Lower leg skin (tissue), 4 donors: ENCODE measurements around the gene FILIP1. TPM values are rescaled to one million over a fixed set of nuclear protein-coding genes. Genes with fewer than 3 reads are reported as not detected.

ENCODE experiments used
- DNase-seq, 2 donors: peaks; one replicate each; pipeline ENCODE4 v3.0.0-alpha.2; 2019; ENCODE audit warnings: low spot score in 2 of 2
- H3K4me3 ChIP-seq: fragments of 200-600 bp; sonication (generic); 2 replicates; pipeline ENCODE4 v1.5.1; 2017; ENCODE audit warnings: mild to moderate bottlenecking, low read depth; ENCODE audit not compliant: poor library complexity, severe bottlenecking
- POLR2A ChIP-seq, 2 donors: fragments of 450-650 bp; IDR thresholded peaks; one replicate each; pipeline ENCODE4 v1.6.1; 2016 to 2017; ENCODE audit warnings: antibody characterized with exemption in 2 of 2, mild to moderate bottlenecking in 1 of 2, moderate library complexity in 1 of 2
- WGBS, 2 donors: methylation state at CpG; one replicate each; pipeline ENCODE4 v1.1.5; 2018; 5-methylcytosine and 5-hydroxymethylcytosine counted together
- intact Hi-C: fragments of 100-400 bp; cut with DNase I; formaldehyde crosslinking; loops from one replicate; pipeline ENCODE4 v1.15.0; 2023; ENCODE audit warnings: low total_unique reads
- total RNA-seq, 4 donors: library from RNA; depleted of rRNA; stranded (reverse); fragments of >200 nt; gene quantifications; one replicate each; pipeline ENCODE4 v1.1.0, GENCODE V29; 2016
- TF ChIP-seq, protein P1 (sequence below), 3 donors: fragments of 450-650 bp; IDR thresholded peaks; one replicate each; pipeline ENCODE4 v1.5.1; 2016; ENCODE audit warnings: antibody characterized with exemption in 3 of 3, mild to moderate bottlenecking in 3 of 3, moderate library complexity in 2 of 3

Gene FILIP1
- total RNA-seq, 4 donors from 2014 or later, result 0.38 to 1.6 (median 0.92) TPM

DNA sequence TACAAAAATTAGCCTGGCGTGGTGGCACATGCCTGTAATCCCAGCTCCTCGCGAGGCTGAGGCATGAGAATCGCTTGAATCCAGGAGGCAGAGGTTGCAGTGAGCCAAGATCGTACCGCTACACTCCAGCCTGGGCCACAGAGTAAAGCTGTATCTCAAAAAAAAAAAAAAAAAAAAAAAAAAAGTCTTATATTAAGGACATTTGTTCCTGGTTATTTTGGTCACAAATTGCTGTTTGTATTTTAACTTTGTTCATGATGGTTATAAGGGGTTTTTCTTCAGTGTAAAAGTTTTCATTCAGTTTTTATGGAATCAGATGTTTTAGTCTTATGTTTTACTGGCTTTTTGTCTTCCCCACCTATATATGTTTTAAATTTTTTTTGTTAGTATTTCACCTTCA is 13.9 kb downstream of the FILIP1 start:
- no peak overlapping the region for H3K4me3 ChIP-seq
- 94 to 95% methylated on average over 6 of the region's 6 CpGs for WGBS, 2 donors
- DNase-seq, result no peak
- intact Hi-C loops, result no loop called here
- TF ChIP-seq, protein P1, sequence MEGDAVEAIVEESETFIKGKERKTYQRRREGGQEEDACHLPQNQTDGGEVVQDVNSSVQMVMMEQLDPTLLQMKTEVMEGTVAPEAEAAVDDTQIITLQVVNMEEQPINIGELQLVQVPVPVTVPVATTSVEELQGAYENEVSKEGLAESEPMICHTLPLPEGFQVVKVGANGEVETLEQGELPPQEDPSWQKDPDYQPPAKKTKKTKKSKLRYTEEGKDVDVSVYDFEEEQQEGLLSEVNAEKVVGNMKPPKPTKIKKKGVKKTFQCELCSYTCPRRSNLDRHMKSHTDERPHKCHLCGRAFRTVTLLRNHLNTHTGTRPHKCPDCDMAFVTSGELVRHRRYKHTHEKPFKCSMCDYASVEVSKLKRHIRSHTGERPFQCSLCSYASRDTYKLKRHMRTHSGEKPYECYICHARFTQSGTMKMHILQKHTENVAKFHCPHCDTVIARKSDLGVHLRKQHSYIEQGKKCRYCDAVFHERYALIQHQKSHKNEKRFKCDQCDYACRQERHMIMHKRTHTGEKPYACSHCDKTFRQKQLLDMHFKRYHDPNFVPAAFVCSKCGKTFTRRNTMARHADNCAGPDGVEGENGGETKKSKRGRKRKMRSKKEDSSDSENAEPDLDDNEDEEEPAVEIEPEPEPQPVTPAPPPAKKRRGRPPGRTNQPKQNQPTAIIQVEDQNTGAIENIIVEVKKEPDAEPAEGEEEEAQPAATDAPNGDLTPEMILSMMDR (IDR thresholded peaks at IDR 0.05), result no peak
- no peak for TF ChIP-seq POLR2A (IDR thresholded peaks at IDR 0.05)

DNA sequence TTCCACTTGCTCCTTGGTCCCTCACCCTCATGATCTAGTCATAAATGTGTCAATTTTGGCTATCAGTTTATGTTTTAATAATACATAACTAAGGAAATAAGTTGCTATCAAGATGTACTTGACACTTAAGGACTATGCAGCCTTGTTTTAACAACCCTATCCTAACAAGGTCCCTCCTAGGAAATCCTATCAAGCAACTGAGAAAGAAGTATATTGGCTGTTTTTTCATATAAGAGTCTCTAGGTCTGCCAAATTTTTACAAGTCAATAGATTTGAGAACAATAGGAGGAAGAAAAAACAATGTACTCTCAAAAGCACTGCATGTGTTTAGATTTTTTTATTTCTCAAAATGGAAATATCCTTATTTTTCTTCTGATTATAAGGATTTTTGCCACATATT is 14.7 kb downstream of the FILIP1 start:
- intact Hi-C loops, result no loop called here
- DNase-seq, result no peak
- TF ChIP-seq POLR2A (IDR thresholded peaks at IDR 0.05), result no peak
- TF ChIP-seq, protein P1 (IDR thresholded peaks at IDR 0.05), result no peak

DNA sequence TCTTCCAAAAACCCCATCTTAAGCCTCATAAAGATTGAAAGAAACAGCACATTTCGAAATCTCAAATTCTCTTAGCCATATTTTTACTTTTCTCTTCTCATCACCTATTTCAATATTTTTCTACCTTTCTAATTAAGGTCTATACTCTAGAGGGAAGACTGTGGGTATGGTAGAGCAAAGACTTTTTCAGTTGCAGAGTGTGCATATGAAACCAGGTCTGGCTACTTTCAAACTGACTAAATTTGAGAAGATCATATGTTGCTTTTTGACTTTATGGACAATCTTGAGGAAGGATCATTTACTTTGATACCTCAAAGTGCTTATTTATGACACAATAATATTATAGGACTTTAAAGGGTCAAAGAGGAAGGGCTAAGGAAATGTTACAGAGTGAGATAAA is 20.7 kb downstream of the FILIP1 start:
- WGBS, 2 donors, result 86 to 90% methylated on average over 1 of the region's 1 CpG
- H3K4me3 ChIP-seq, result no peak overlapping the region
- intact Hi-C loops, result no loop called here
- DNase-seq, result no peak
- TF ChIP-seq, protein P1 (IDR thresholded peaks at IDR 0.05), result no peak
- TF ChIP-seq POLR2A (IDR thresholded peaks at IDR 0.05), result no peak

More for the DNA sequence above, 14.7 kb downstream of the FILIP1 start:
- no peak overlapping the region for H3K4me3 ChIP-seq

DNA sequence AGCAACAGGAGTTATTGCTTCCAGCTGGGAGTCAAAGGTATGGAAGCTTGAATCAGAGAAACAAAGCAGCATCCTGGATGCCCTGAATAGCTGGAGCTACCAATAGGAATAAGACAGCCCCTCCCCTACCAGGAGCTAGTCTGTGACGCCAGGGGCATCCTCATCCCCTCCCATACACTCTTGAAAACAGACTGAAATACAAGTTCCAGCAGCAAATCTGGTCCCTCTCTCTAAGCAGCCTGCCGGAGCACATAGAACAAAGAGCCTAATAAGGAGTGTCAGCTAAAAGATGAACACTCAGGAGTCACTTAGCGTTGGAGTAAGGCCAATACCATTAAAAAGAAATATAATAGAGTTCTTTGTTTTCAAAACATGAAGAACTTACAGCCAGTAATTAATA is 25.6 kb downstream of the FILIP1 start:
- intact Hi-C loops, result no loop called here
- no peak overlapping the region for H3K4me3 ChIP-seq
- no peak for TF ChIP-seq POLR2A (IDR thresholded peaks at IDR 0.05)
- TF ChIP-seq, protein P1 (IDR thresholded peaks at IDR 0.05), result no peak
- DNase-seq, result no peak
- WGBS, 2 donors, result 50 to 54% methylated on average over 3 of the region's 3 CpGs

DNA sequence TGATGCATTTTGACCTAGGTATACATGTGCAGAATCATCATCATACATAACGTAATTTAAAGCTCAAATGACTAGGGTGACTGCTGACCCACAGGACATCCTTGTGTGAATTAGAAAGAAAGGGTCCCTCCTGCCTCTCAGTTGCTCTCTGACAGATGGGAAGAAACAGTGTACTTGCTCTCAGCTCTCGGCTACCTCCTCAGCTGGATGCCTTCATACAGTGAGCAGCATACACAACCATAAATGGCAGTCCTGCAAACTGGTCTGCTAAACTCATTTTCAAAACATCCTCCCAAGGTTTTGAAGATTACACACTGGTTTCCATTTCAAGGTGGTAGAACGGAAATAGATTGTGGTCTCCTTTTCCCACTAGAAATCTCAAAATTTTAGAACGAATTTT is 26.3 kb downstream of the FILIP1 start:
- 88 to 92% methylated on average over 4 of the region's 4 CpGs for WGBS, 2 donors
- TF ChIP-seq, protein P1 (IDR thresholded peaks at IDR 0.05), result no peak
- no peak for TF ChIP-seq POLR2A (IDR thresholded peaks at IDR 0.05)

DNA sequence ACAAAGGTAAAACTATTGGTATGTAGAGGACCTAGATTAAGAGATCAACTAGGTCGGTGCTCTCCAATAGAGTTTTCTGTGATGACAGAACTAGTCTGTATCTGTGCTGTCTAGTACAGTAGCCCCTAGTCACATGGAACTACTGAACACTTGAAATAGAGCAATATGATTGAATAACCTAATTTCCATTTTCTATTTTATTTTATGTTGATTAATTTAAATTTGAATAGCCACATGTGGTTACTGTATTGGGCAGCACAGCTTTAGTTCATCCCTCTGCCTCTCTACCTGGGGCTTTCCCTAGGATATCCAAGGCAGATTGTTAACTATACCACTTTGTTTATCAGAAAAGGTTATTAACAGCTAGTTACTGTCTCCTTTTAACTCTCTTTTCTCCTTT is 27.0 kb downstream of the FILIP1 start:
- no peak for DNase-seq
- H3K4me3 ChIP-seq, result no peak overlapping the region
- intact Hi-C loops, result no loop called here
- no peak for TF ChIP-seq POLR2A (IDR thresholded peaks at IDR 0.05)
- TF ChIP-seq, protein P1 (IDR thresholded peaks at IDR 0.05), result no peak
- WGBS, 2 donors, result 87 to 95% methylated on average over 1 of the region's 1 CpG

More for the DNA sequence above, 26.3 kb downstream of the FILIP1 start:
- no peak for DNase-seq
- H3K4me3 ChIP-seq, result no peak overlapping the region
- intact Hi-C loops, result no loop called here
